ENCODE measurements around the gene ITPK1. TPM values are rescaled to one million over a fixed set of nuclear protein-coding genes. Genes with fewer than 3 reads are reported as not detected.

ITPK1 gene
- total and polyA plus RNA-seq, 5 donors from 2014 or later: 19.5 to 54.1 (median 22.1) TPM

DNA sequence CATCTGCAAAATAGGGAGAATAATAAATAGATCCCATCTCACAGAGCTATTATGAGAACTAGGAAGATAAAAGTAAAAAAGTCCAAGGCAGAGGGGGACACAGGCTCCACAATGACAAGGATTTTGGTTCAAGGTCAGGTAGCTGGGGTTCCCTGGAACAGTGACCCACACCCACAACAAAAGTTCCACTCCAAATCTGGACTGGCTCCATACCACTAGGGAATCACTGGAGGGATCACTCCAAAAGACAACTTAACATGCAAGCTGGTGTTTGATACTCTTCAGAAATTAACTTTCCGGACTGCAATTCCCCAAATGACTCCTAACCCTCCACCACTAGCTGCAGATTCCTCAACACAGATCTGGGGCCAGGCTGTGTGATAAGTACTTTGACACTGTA, 54.9 kb downstream of the ITPK1 start:
- H3K27ac ChIP-seq (ENCODE audit: insufficient read depth, low read length, poor library complexity, severe bottlenecking): no peak overlapping the region

GRCh38 chr14:93059917-93060545, 55.7 kb downstream of the ITPK1 start:
- Histone ChIP-seq H3K9me3 (ENCODE audit: control insufficient read depth in 2 of 2, low read length in 2 of 2) (no peaks in the 10 kb centered on the region), H3K27ac (ENCODE audit: insufficient read depth, low read length, poor library complexity, severe bottlenecking) (no peak overlapping the region), H3K4me3 (ENCODE audit: low read depth, low read length) (no peak overlapping the region), H3K36me3 (ENCODE audit: control insufficient read depth, insufficient read depth, low read length) (peaks cover 3% of the 10 kb centered on the region), H3K27me3 (ENCODE audit: control insufficient read depth, insufficient read depth, low read length) (no peaks in the 10 kb centered on the region), H3K4me1 (ENCODE audit: control insufficient read depth, insufficient read depth, low read length, poor library complexity, severe bottlenecking) (peaks cover 7% of the 10 kb centered on the region)
- H3K9me3 Mint-ChIP-seq: no peaks in the 10 kb centered on the region
- H3K27ac Mint-ChIP-seq: peak overlapping the region; percentile 30 to 88 (median 86)
- peaks cover 4 to 38% (median 27%) of the 10 kb centered on the region in 4 donors for H3K4me1 Mint-ChIP-seq
- DNase-seq: peak in 1 of 3 donors; percentile 38
- H3K27me3 Mint-ChIP-seq: no peaks in the 10 kb centered on the region
- ATAC-seq (ENCODE audit: low read depth in 2 of 2): no peak
- H3K36me3 Mint-ChIP-seq: no peaks in the 10 kb centered on the region
- no peak overlapping the region for H3K4me3 Mint-ChIP-seq

More for the DNA sequence above, 54.9 kb downstream of the ITPK1 start:
- Mint-ChIP-seq H3K27ac (peak overlapping the region; percentile 60 to 88 (median 63)), H3K36me3 (no peaks in the 10 kb centered on the region), H3K27me3 (no peaks in the 10 kb centered on the region), H3K9me3 (no peaks in the 10 kb centered on the region), H3K4me1 (peaks cover 4 to 45% (median 35%) of the 10 kb centered on the region in 4 donors), H3K4me3 (no peak overlapping the region)
- no peaks in the 10 kb centered on the region for H3K27me3 ChIP-seq (ENCODE audit: control insufficient read depth, insufficient read depth, low read length)
- peaks cover 3% of the 10 kb centered on the region for H3K36me3 ChIP-seq (ENCODE audit: control insufficient read depth, insufficient read depth, low read length)
- H3K4me1 ChIP-seq (ENCODE audit: control insufficient read depth, insufficient read depth, low read length, poor library complexity, severe bottlenecking): peaks cover 15% of the 10 kb centered on the region
- DNase-seq (no peak), ATAC-seq (ENCODE audit: low read depth in 2 of 2) (no peak)
- no peaks in the 10 kb centered on the region for H3K9me3 ChIP-seq (ENCODE audit: control insufficient read depth in 2 of 2, low read length in 2 of 2)
- H3K4me3 ChIP-seq (ENCODE audit: low read depth, low read length): no peak overlapping the region

GRCh38 chr14:93059260-93059659, 56.5 kb downstream of the ITPK1 start:
- Mint-ChIP-seq H3K9me3 (no peaks in the 10 kb centered on the region), H3K4me3 (no peak overlapping the region), H3K4me1 (peaks cover 4 to 32% (median 22%) of the 10 kb centered on the region in 4 donors), H3K36me3 (no peaks in the 10 kb centered on the region), H3K27ac (no peak overlapping the region), H3K27me3 (no peaks in the 10 kb centered on the region)
- ATAC-seq (ENCODE audit: low read depth in 2 of 2): no peak
- H3K4me3 ChIP-seq (ENCODE audit: low read depth, low read length): no peak overlapping the region
- H3K27ac ChIP-seq (ENCODE audit: insufficient read depth, low read length, poor library complexity, severe bottlenecking): no peak overlapping the region
- peaks cover 3% of the 10 kb centered on the region for H3K36me3 ChIP-seq (ENCODE audit: control insufficient read depth, insufficient read depth, low read length)
- no peaks in the 10 kb centered on the region for H3K9me3 ChIP-seq (ENCODE audit: control insufficient read depth in 2 of 2, low read length in 2 of 2)
- DNase-seq: no peak
- H3K4me1 ChIP-seq (ENCODE audit: control insufficient read depth, insufficient read depth, low read length, poor library complexity, severe bottlenecking): peaks cover 3% of the 10 kb centered on the region
- H3K27me3 ChIP-seq (ENCODE audit: control insufficient read depth, insufficient read depth, low read length): no peaks in the 10 kb centered on the region

DNA sequence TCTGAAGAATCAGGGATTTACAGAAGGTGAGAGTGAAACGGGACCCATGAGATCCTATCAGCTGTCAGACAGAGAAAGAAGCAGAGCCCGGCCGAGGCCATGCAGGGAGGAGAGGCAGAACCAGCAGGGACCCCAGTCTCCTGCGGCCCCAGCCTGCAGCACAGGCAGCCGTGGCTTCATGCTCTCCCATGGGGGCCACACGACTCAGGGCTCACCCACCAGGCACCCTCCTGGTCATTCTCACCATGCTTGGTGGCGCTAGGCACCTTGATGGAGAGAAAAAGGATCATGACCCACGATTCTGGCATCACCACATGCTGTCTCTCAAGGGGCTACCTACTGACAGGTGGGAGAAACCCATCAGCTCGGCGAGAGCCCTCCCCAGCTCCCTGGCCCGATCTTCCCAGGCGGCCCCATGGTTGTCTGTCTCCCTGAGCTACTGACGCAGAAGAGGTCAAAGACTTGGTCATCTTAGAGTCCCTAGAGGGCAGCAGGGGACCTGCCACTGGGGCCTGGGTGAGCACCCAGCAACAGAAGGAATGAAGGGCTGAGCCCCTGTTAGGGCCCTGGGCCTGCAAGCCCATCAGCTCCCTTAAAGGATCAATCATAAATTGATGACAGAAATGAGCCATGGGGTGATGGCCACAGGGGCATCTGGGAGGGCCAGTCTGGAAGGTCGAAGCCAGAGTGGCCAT, 58.0 kb downstream of the ITPK1 start:
- Histone ChIP-seq H3K4me3 (ENCODE audit: low read depth, low read length) (no peak overlapping the region), H3K4me1 (ENCODE audit: control insufficient read depth, insufficient read depth, low read length, poor library complexity, severe bottlenecking) (peaks cover 3% of the 10 kb centered on the region), H3K27ac (ENCODE audit: insufficient read depth, low read length, poor library complexity, severe bottlenecking) (no peak overlapping the region), H3K9me3 (ENCODE audit: control insufficient read depth in 2 of 2, low read length in 2 of 2) (no peaks in the 10 kb centered on the region), H3K36me3 (ENCODE audit: control insufficient read depth, insufficient read depth, low read length) (peaks cover 3% of the 10 kb centered on the region), H3K27me3 (ENCODE audit: control insufficient read depth, insufficient read depth, low read length) (no peaks in the 10 kb centered on the region)
- no peak for ATAC-seq (ENCODE audit: low read depth in 2 of 2)
- no peak overlapping the region for H3K4me3 Mint-ChIP-seq
- peak overlapping the region in 2 of 3 donors; percentile 56 to 71 for H3K27ac Mint-ChIP-seq
- H3K27me3 Mint-ChIP-seq: no peaks in the 10 kb centered on the region
- peaks cover 4 to 28% (median 22%) of the 10 kb centered on the region in 4 donors for H3K4me1 Mint-ChIP-seq
- H3K9me3 Mint-ChIP-seq: no peaks in the 10 kb centered on the region
- DNase-seq: no peak
- H3K36me3 Mint-ChIP-seq: no peaks in the 10 kb centered on the region

DNA sequence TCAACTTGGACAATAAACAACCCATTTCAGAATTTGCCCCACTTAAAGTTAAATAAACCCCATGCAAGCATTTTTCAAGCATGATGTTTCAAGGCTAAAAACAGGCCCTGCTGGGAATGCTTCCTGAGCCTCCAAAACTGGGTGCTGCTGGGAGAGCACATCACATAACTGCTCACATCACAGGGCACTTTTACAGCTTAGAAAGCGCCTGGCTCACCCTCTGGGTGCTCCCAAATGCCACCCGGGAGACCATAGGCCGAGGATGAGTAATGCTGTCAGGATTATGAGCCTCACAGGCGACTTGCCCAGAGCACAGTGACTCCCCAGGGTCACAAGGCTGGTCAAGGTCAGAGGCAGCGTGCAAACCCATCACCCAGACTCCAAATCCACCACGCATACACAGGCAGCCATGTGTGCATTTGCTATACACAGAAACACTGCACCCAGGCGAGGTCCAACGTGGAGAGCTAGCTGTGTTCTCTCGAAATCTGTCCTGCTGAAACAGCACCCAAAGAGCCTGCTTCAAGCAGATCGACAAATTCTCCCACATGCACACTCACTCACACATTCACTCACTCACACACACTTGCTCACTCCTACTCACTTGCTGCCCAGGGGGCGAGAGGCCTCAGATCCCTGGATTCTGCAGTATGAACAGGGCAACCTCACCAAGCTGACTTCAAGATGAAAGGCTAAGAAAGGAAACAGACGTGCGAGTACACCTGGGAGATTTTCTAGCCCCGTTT, 58.7 kb downstream of the ITPK1 start:
- H3K36me3 ChIP-seq (ENCODE audit: control insufficient read depth, insufficient read depth, low read length): peaks cover 3% of the 10 kb centered on the region
- H3K4me1 ChIP-seq (ENCODE audit: control insufficient read depth, insufficient read depth, low read length, poor library complexity, severe bottlenecking): peaks cover 3% of the 10 kb centered on the region
- H3K36me3 Mint-ChIP-seq: no peaks in the 10 kb centered on the region
- DNase-seq (no peak), ATAC-seq (ENCODE audit: low read depth in 2 of 2) (no peak)
- H3K4me1 Mint-ChIP-seq: peaks cover 4 to 28% (median 20%) of the 10 kb centered on the region in 4 donors
- no peaks in the 10 kb centered on the region for H3K27me3 Mint-ChIP-seq
- no peak overlapping the region for H3K4me3 Mint-ChIP-seq
- H3K9me3 Mint-ChIP-seq: no peaks in the 10 kb centered on the region
- H3K4me3 ChIP-seq (ENCODE audit: low read depth, low read length): no peak overlapping the region
- no peaks in the 10 kb centered on the region for H3K9me3 ChIP-seq (ENCODE audit: control insufficient read depth in 2 of 2, low read length in 2 of 2)
- no peak overlapping the region for H3K27ac ChIP-seq (ENCODE audit: insufficient read depth, low read length, poor library complexity, severe bottlenecking)
- peak overlapping the region; percentile 71 to 94 (median 78) for H3K27ac Mint-ChIP-seq
- H3K27me3 ChIP-seq (ENCODE audit: control insufficient read depth, insufficient read depth, low read length): no peaks in the 10 kb centered on the region

DNA sequence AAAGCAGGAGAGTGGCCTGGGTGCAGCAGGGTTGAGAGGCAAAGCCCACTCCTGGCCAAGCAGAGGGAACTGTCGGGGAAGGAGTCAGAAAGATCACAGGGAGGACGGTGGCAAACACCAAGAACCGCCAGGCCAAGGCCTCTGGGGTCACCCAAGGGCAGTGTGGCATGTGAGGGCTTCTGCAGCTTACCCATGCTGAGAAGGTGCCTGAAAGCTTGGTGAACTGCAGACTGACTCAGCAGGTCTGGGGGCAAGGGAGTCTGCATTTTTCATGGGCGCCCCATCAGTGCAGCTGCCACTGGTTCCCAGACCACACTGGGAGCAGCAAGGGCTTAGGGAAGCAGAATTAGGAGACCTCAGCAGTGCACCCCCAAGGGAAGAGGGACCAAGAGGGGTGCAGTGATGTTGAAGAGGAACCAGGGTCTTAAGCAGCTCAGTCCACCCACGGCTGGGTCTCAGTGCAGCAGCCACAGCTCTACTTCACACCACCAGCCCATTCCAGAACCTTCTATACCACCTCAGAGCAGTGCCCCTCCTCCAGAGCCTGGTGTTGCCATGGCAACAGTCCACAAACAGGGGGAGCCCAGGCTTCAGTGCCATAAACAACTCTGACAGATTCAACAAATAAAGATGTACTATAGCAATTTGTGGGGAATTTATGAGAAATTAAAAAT, 59.4 kb downstream of the ITPK1 start:
- Mint-ChIP-seq H3K9me3 (no peaks in the 10 kb centered on the region), H3K36me3 (no peaks in the 10 kb centered on the region), H3K4me1 (peaks cover 0 to 28% (median 16%) of the 10 kb centered on the region in 4 donors), H3K4me3 (no peak overlapping the region), H3K27ac (peak overlapping the region; percentile 23 to 78 (median 72)), H3K27me3 (no peaks in the 10 kb centered on the region)
- peaks cover 3% of the 10 kb centered on the region for H3K4me1 ChIP-seq (ENCODE audit: control insufficient read depth, insufficient read depth, low read length, poor library complexity, severe bottlenecking)
- H3K27me3 ChIP-seq (ENCODE audit: control insufficient read depth, insufficient read depth, low read length): no peaks in the 10 kb centered on the region
- no peaks in the 10 kb centered on the region for H3K9me3 ChIP-seq (ENCODE audit: control insufficient read depth in 2 of 2, low read length in 2 of 2)
- H3K4me3 ChIP-seq (ENCODE audit: low read depth, low read length): no peak overlapping the region
- DNase-seq (no peak), ATAC-seq (ENCODE audit: low read depth in 2 of 2) (no peak)
- no peak overlapping the region for H3K27ac ChIP-seq (ENCODE audit: insufficient read depth, low read length, poor library complexity, severe bottlenecking)
- H3K36me3 ChIP-seq (ENCODE audit: control insufficient read depth, insufficient read depth, low read length): peaks cover 3% of the 10 kb centered on the region

DNA sequence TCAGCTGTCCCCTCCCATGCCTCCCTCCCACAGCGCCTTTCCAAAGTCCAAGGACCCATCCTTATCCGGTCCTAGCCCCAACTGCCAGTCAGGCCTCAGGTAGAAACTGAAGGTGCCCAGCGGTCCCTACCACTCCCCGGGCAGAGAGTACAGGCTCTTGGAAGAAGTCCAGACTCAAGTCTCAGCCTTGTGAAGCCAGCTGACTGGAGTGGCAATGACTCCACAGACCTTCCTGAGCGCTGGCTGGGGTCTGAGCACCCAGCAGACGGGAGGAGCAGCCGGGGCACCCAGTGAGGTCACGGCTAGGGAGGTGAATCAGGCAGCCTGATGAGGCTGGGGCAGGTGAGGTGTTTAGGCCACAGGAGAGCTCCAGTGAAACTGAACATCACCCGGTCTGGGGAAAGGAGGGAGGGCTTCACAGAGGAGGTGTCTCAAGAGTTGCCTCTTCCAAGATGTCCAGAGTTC, 60.0 kb downstream of the ITPK1 start:
- Mint-ChIP-seq H3K4me1 (peaks cover 0 to 23% (median 10%) of the 10 kb centered on the region in 4 donors), H3K4me3 (no peak overlapping the region), H3K27ac (peak overlapping the region in 1 of 3 donors; percentile 72), H3K36me3 (no peaks in the 10 kb centered on the region), H3K27me3 (no peaks in the 10 kb centered on the region), H3K9me3 (no peaks in the 10 kb centered on the region)
- Histone ChIP-seq H3K4me3 (ENCODE audit: low read depth, low read length) (no peak overlapping the region), H3K9me3 (ENCODE audit: control insufficient read depth in 2 of 2, low read length in 2 of 2) (no peaks in the 10 kb centered on the region), H3K4me1 (ENCODE audit: control insufficient read depth, insufficient read depth, low read length, poor library complexity, severe bottlenecking) (peaks cover 3% of the 10 kb centered on the region), H3K36me3 (ENCODE audit: control insufficient read depth, insufficient read depth, low read length) (peaks cover 3% of the 10 kb centered on the region), H3K27ac (ENCODE audit: insufficient read depth, low read length, poor library complexity, severe bottlenecking) (no peak overlapping the region), H3K27me3 (ENCODE audit: control insufficient read depth, insufficient read depth, low read length) (no peaks in the 10 kb centered on the region)
- ATAC-seq (ENCODE audit: low read depth in 2 of 2) (no peak), DNase-seq (no peak)
